A673 (cell line): ENCODE results near the gene RANBP10.

Source experiments
- EZH2 ChIP-seq: fragments of 200-600 bp; sonication (generic); IDR thresholded peaks from 2 replicates; pipeline ENCODE4 v1.6.1; 2017; ENCODE audit warnings: borderline replicate concordance, low read depth, mild to moderate bottlenecking, mixed read lengths, antibody characterized with exemption, low read length; ENCODE audit not compliant: poor library complexity, severe bottlenecking
- TF ChIP-seq, protein P1 (sequence below): fragments of 300-800, 200-600 bp; sonication (generic); conservative IDR thresholded peaks from 2 replicates; pipeline ENCODE4 v1.5.1; 2017; ENCODE audit warnings: low read depth, mild to moderate bottlenecking, antibody characterized with exemption, low read length, moderate library complexity, mixed read lengths

DNA sequence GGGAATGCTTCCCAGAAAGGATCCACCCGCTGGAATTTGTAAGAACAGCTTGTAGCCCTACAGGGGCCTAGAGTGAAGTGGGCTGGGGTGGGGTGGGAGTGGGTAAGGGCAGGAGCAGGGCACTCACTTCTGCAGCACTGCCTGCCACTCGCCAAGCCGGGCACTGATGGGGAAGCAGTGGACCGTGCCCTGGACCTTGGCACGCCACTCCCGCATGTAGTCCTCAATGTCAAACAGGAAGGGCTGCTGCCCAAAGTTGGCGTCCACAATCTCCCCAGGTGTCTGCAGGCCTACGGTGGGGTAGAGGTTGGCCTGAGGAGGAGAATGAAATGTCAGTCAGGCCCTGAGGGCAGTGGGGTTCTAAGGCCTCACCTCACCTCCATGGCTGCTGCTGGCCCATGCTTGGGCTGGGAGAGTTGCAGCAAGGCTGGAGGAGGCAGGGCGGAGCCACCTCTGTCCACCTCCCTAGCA, 71.6 kb downstream of the RANBP10 start:
- TF ChIP-seq, protein P1, sequence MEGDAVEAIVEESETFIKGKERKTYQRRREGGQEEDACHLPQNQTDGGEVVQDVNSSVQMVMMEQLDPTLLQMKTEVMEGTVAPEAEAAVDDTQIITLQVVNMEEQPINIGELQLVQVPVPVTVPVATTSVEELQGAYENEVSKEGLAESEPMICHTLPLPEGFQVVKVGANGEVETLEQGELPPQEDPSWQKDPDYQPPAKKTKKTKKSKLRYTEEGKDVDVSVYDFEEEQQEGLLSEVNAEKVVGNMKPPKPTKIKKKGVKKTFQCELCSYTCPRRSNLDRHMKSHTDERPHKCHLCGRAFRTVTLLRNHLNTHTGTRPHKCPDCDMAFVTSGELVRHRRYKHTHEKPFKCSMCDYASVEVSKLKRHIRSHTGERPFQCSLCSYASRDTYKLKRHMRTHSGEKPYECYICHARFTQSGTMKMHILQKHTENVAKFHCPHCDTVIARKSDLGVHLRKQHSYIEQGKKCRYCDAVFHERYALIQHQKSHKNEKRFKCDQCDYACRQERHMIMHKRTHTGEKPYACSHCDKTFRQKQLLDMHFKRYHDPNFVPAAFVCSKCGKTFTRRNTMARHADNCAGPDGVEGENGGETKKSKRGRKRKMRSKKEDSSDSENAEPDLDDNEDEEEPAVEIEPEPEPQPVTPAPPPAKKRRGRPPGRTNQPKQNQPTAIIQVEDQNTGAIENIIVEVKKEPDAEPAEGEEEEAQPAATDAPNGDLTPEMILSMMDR = no peak
- TF ChIP-seq EZH2 = no peak
